HEK293 (cell line): ENCODE measurements around the gene SORT1.

Experiments
- CTCF ChIA-PET: fragments of 350-600 bp; formaldehyde crosslinking; extraction: SDS; loops from one replicate; lab custom pipeline; 2021; ENCODE audit warnings: antibody characterized with exemption; lab: Yijun Ruan, JAX
- POLR2A ChIA-PET: fragments of 300-600 bp; formaldehyde crosslinking; extraction: SDS; loops from one replicate; lab custom pipeline; 2020; ENCODE audit warnings: antibody characterized with exemption, inconsistent platforms; lab: Yijun Ruan, JAX
- H3K27ac ChIP-seq: fragments of 200-500 bp; sonication (Bioruptor generic); 2 replicates; pipeline ENCODE4 v1.5.1; 2014; ENCODE audit warnings: low read depth, low read length, control low read depth, inconsistent platforms; ENCODE audit errors: extremely low read depth
- H3K36me3 ChIP-seq, 2 experiments: fragments of 200-500 bp in 1 of 2; sonication (Bioruptor generic) in 1 of 2; 1 replicate in 1 of 2; 2 replicates in 1 of 2; pipeline ENCODE4 v1.5.1; 2014 to 2017; ENCODE audit warnings: inconsistent platforms in 2 of 2, low read length in 2 of 2; ENCODE audit not compliant: control insufficient read depth in 2 of 2, insufficient read depth in 1 of 2
- H3K4me1 ChIP-seq: fragments of 200-500 bp; sonication (Bioruptor generic); 2 replicates; pipeline ENCODE4 v1.5.1; 2014; ENCODE audit warnings: mild to moderate bottlenecking, low read length, inconsistent platforms; ENCODE audit not compliant: control insufficient read depth, insufficient read depth
- H3K4me3 ChIP-seq: 2 replicates; pipeline ENCODE4 v1.5.1; 2011; ENCODE audit warnings: low read depth, mild to moderate bottlenecking, control low read depth, low read length, moderate library complexity
- H3K9me3 ChIP-seq: fragments of 200-500 bp; sonication (Bioruptor generic); 2 replicates; pipeline ENCODE4 v1.5.1; 2014; ENCODE audit warnings: low read depth, low read length, inconsistent platforms; ENCODE audit not compliant: control insufficient read depth, insufficient read depth
- GFI1B ChIP-seq: fragments of 450-650 bp; formaldehyde crosslinking; IDR thresholded peaks from 2 replicates; pipeline ENCODE4 v1.5.1; 2016; ENCODE audit warnings: missing biosample characterization, missing genetic modification characterization
- GLI2 ChIP-seq: fragments of 450-650 bp; formaldehyde crosslinking; IDR thresholded peaks from 2 replicates; pipeline ENCODE4; 2017; ENCODE audit warnings: missing biosample characterization, missing genetic modification characterization, low read depth, borderline replicate concordance
- MEIS1 ChIP-seq: sonication (generic); formaldehyde crosslinking; IDR thresholded peaks from 2 replicates; pipeline ENCODE4 v1.8.1; 2022; ENCODE audit warnings: missing genetic modification reagents, mild to moderate bottlenecking, borderline replicate concordance
- REPIN1 ChIP-seq: fragments of 450-650 bp; formaldehyde crosslinking; IDR thresholded peaks from 2 replicates; pipeline ENCODE4 v1.5.1; 2017; ENCODE audit warnings: missing biosample characterization, missing genetic modification characterization, low read depth
- ZNF121 ChIP-seq: fragments of 450-650 bp; formaldehyde crosslinking; IDR thresholded peaks from 2 replicates; pipeline ENCODE4 v1.5.1; 2016; ENCODE audit warnings: missing biosample characterization, missing genetic modification characterization
- ZNF133 ChIP-seq: fragments of 450-650 bp; formaldehyde crosslinking; IDR thresholded peaks from 2 replicates; pipeline ENCODE4 v1.5.1; 2016; ENCODE audit warnings: missing biosample characterization, missing genetic modification characterization
- ZNF155 ChIP-seq: fragments of 450-650 bp; formaldehyde crosslinking; IDR thresholded peaks from 2 replicates; pipeline ENCODE4 v1.5.1; 2016; ENCODE audit warnings: missing biosample characterization, missing genetic modification characterization
- ZNF184 ChIP-seq: fragments of 450-650 bp; IDR thresholded peaks from 2 replicates; pipeline ENCODE4 v1.5.1; 2018; ENCODE audit warnings: missing biosample characterization, mild to moderate bottlenecking, missing genetic modification characterization
- ZNF223 ChIP-seq: fragments of 450-650 bp; formaldehyde crosslinking; IDR thresholded peaks from 2 replicates; pipeline ENCODE4 v1.5.1; 2016; ENCODE audit warnings: missing biosample characterization, missing genetic modification characterization
- ZNF23 ChIP-seq: fragments of 450-650 bp; formaldehyde crosslinking; IDR thresholded peaks from 2 replicates; pipeline ENCODE4 v1.5.1; 2016; ENCODE audit warnings: missing biosample characterization, missing genetic modification characterization, borderline replicate concordance
- ZNF292 ChIP-seq: fragments of 450-650 bp; formaldehyde crosslinking; IDR thresholded peaks from 2 replicates; pipeline ENCODE4 v1.5.1; 2016; ENCODE audit warnings: low read depth, missing biosample characterization, missing genetic modification characterization, borderline replicate concordance
- ZNF362 ChIP-seq: fragments of 450-650 bp; formaldehyde crosslinking; IDR thresholded peaks from 2 replicates; pipeline ENCODE4 v1.5.1; 2016; ENCODE audit warnings: missing biosample characterization, missing genetic modification characterization
- ZNF449 ChIP-seq: fragments of 450-650 bp; formaldehyde crosslinking; IDR thresholded peaks from 2 replicates; pipeline ENCODE4 v1.5.1; 2017; ENCODE audit warnings: missing biosample characterization, mild to moderate bottlenecking, missing genetic modification characterization, moderate library complexity
- ZNF521 ChIP-seq: fragments of 450-650 bp; formaldehyde crosslinking; IDR thresholded peaks from 2 replicates; pipeline ENCODE4 v1.5.1; 2017; ENCODE audit warnings: missing biosample characterization, mild to moderate bottlenecking, missing genetic modification characterization
- ZNF600 ChIP-seq: fragments of 450-650 bp; formaldehyde crosslinking; IDR thresholded peaks from 2 replicates; pipeline ENCODE4 v1.5.1; 2016; ENCODE audit warnings: missing biosample characterization, missing genetic modification characterization
- ZNF621 ChIP-seq: fragments of 450-650 bp; formaldehyde crosslinking; IDR thresholded peaks from 2 replicates; pipeline ENCODE4 v1.5.1; 2017; ENCODE audit warnings: missing biosample characterization, missing genetic modification characterization
- ZNF629 ChIP-seq: fragments of 450-650 bp; formaldehyde crosslinking; IDR thresholded peaks from 2 replicates; pipeline ENCODE4 v1.5.1; 2017; ENCODE audit warnings: missing biosample characterization, missing genetic modification characterization
- ZNF639 ChIP-seq: fragments of 450-650 bp; formaldehyde crosslinking; IDR thresholded peaks from 2 replicates; pipeline ENCODE4 v1.5.1; 2016; ENCODE audit warnings: missing biosample characterization, missing genetic modification characterization
- ZNF654 ChIP-seq: fragments of 450-650 bp; formaldehyde crosslinking; IDR thresholded peaks from 2 replicates; pipeline ENCODE4 v1.5.1; 2016; ENCODE audit warnings: low read depth, missing biosample characterization, missing genetic modification characterization
- ZNF670 ChIP-seq: fragments of 450-650 bp; formaldehyde crosslinking; IDR thresholded peaks from 2 replicates; pipeline ENCODE4 v1.5.1; 2016; ENCODE audit warnings: missing biosample characterization, missing genetic modification characterization, low read depth
- ZNF76 ChIP-seq: fragments of 450-650 bp; formaldehyde crosslinking; IDR thresholded peaks from 2 replicates; pipeline ENCODE4; 2016; ENCODE audit warnings: low read depth, missing biosample characterization, missing genetic modification characterization, borderline replicate concordance

The SORT1 gene

GRCh38 chr1:109269981-109270622, 127.6 kb downstream of the SORT1 start:
- ChIA-PET POLR2A (no interaction called here), CTCF (interaction anchor here (0.5 to 1.2 kb wide), 2 partner anchors 129 to 262 kb away, joined by 3 to 4 read pairs; no protein-coding TSS in a partner anchor)
- no peak for TF ChIP-seq ZNF621 (tag by site-specific recombination)
- TF ChIP-seq ZNF600 (tag by site-specific recombination) = peak; percentile 83
- Histone ChIP-seq H3K9me3 (no peaks in the 10 kb centered on the region), H3K36me3 (peaks cover 0 to 79% of the 10 kb centered on the region in 2 experiments; a peak in 1 of 3 replicates), H3K4me3 (no peak overlapping the region), H3K27ac (no peak overlapping the region), H3K4me1 (peaks cover 5% of the 10 kb centered on the region)

GRCh38 chr1:109269212-109269980, 128.3 kb downstream of the SORT1 start:
- Histone ChIP-seq H3K4me1 (no peaks in the 10 kb centered on the region; the same call in 1 of the 2 replicates), H3K27ac (no peak overlapping the region), H3K9me3 (no peaks in the 10 kb centered on the region), H3K4me3 (no peak overlapping the region), H3K36me3 (peaks cover 0 to 86% of the 10 kb centered on the region in 2 experiments; a peak in 1 of 3 replicates)
- ChIA-PET CTCF (interaction anchor here (0.5 to 1.2 kb wide), 4 partner anchors 64 to 263 kb away, joined by 3 to 6 read pairs (median 4); no protein-coding TSS in a partner anchor), POLR2A (no interaction called here)
- no peak for TF ChIP-seq ZNF639
- TF ChIP-seq ZNF155 (tag by site-specific recombination) = no peak
- no peak for TF ChIP-seq ZNF654 (tag by site-specific recombination)
- no peak for TF ChIP-seq GLI2 (tag by site-specific recombination)
- TF ChIP-seq ZNF76 (tag by site-specific recombination) = no peak

GRCh38 chr1:109268431-109269211, 129.1 kb downstream of the SORT1 start:
- Histone ChIP-seq H3K4me1 (no peaks in the 10 kb centered on the region), H3K27ac (no peak overlapping the region), H3K36me3 (peaks cover 0 to 89% of the 10 kb centered on the region in 2 experiments; a peak in 1 of 3 replicates), H3K4me3 (no peak overlapping the region), H3K9me3 (no peaks in the 10 kb centered on the region)
- ChIA-PET CTCF (interaction anchor here (0.7 to 1.2 kb wide), 2 partner anchors 131 to 230 kb away, joined by 4 read pairs; no protein-coding TSS in a partner anchor), POLR2A (interaction anchor here (0.8 kb wide), 1 partner anchor 19 kb away, joined by 3 read pairs; no protein-coding TSS in a partner anchor)
- no peak for TF ChIP-seq ZNF362
- no peak for TF ChIP-seq ZNF184 (tag by site-specific recombination)
- no peak for TF ChIP-seq ZNF449
- TF ChIP-seq ZNF292 (tag by site-specific recombination) = no peak
- TF ChIP-seq ZNF629 (tag by site-specific recombination) = no peak
- no peak for TF ChIP-seq ZNF121
- no peak for TF ChIP-seq ZNF670 (tag by site-specific recombination)
- no peak for TF ChIP-seq ZNF133 (tag by site-specific recombination)
- no peak for TF ChIP-seq ZNF223 (tag by site-specific recombination)
- TF ChIP-seq MEIS1 = no peak
- no peak for TF ChIP-seq ZNF23 (tag by site-specific recombination)
- no peak for TF ChIP-seq ZNF654 (tag by site-specific recombination)
- TF ChIP-seq REPIN1 (tag by site-specific recombination) = no peak
- no peak for TF ChIP-seq ZNF521 (tag by site-specific recombination)
- no peak for TF ChIP-seq GFI1B
